Measurements from ENCODE around the gene MRPL53. TPM values are rescaled to one million over a fixed set of nuclear protein-coding genes. Genes with fewer than 3 reads are reported as not detected.

Gene MRPL53
- total RNA-seq = 61.5 and 67.5 TPM in 2 replicates
- long read RNA-seq, transcript MRPL53-201 (3 exons, 1,162 nt) = major isoform, 10 of 10 reads
- long read RNA-seq, partial matches to known transcripts = 0 of 10 reads
- long read RNA-seq, other reads (novel, unspliced or antisense) = 0 of 10 reads

DNA sequence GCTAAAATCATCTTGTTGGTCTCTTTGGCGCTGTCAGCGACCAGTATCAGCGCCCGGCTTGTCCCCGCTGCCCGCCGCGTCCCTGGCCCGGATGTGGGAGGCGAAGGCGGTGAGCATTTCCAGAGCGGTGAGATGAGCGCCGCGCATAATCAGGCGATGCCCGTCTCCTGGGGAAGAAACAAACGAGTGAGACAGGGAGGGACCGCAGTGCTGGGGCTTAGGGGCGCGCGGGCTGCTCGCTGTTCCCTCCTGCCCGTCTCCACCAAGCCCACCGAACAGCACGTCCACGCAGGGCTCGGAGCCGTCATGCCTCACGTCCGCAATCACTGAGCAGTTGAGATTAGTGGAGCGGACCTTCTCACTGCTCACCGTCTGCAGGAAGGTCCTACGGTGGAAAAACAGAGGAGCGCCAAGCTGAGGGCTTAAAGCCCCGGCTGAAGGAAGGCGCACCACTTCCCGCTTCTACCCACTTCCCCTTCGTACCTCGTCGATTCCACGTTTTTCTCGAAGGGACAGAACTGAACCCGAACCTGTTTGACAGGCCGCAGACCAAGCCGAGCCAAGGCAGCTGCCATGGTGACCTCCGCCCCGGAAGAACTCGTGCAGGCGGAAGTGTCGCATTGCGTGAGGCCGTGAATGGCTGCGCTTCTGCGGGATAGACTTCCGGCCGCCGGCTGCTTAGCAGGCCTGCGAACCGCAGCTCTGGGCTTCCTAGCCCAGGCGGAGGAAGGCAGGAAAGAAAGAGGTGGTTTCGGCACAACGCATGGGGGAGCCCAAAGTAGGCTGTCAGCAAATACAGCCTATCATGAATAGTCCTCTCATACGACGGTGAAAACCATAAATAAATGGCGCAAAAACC is at the start of gene MRPL53:
Gene MRPL53, minus strand, starts transcription at position 595 of the 859 bp plus-strand sequence. Its CDS starts 20 bp downstream, at position 575.
- peaks cover 24% of the 10 kb centered on the region for H3K4me1 Mint-ChIP-seq (ENCODE audit: unreplicated experiment)
- TF ChIP-seq, protein P1, sequence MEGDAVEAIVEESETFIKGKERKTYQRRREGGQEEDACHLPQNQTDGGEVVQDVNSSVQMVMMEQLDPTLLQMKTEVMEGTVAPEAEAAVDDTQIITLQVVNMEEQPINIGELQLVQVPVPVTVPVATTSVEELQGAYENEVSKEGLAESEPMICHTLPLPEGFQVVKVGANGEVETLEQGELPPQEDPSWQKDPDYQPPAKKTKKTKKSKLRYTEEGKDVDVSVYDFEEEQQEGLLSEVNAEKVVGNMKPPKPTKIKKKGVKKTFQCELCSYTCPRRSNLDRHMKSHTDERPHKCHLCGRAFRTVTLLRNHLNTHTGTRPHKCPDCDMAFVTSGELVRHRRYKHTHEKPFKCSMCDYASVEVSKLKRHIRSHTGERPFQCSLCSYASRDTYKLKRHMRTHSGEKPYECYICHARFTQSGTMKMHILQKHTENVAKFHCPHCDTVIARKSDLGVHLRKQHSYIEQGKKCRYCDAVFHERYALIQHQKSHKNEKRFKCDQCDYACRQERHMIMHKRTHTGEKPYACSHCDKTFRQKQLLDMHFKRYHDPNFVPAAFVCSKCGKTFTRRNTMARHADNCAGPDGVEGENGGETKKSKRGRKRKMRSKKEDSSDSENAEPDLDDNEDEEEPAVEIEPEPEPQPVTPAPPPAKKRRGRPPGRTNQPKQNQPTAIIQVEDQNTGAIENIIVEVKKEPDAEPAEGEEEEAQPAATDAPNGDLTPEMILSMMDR (IDR thresholded peaks at IDR 0.05) = no peak

DNA sequence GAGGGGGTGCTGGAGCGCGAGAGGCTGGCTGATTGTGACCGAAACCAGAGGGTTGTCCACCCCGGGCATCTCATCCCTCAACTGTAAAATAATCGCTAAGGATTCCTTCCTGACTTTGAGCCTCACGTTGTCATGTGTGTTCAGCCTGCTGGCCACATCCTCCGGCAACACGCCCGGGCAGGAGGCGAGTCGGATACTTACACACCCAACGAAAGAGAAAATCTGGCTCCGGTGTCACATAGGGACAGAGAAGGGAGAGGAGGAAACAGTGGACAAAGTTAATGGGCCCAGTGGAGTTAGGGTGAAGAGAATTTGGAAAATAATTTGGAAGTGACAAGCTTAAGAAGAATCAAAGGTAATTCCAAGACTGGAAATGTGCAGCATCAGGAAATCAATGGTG is 44.2 kb upstream of the MRPL53 start:
- no peak overlapping the region for H3K4me3 Mint-ChIP-seq (ENCODE audit: unreplicated experiment)
- H3K27ac Mint-ChIP-seq (ENCODE audit: unreplicated experiment) = no peak overlapping the region
- H3K9me3 Mint-ChIP-seq (ENCODE audit: unreplicated experiment) = no peaks in the 10 kb centered on the region
- peaks cover 76% of the 10 kb centered on the region for H3K27me3 Mint-ChIP-seq (ENCODE audit: unreplicated experiment)
- no peaks in the 10 kb centered on the region for H3K36me3 Mint-ChIP-seq (ENCODE audit: unreplicated experiment)
- peaks cover 11% of the 10 kb centered on the region for H3K4me1 Mint-ChIP-seq (ENCODE audit: unreplicated experiment)
- TF ChIP-seq, protein P1 (IDR thresholded peaks at IDR 0.05) = no peak
- DNase-seq (ENCODE audit: extremely low spot score, unreplicated experiment) = no peak

More for the DNA sequence above, at the start of gene MRPL53:
- no peaks in the 10 kb centered on the region for H3K9me3 Mint-ChIP-seq (ENCODE audit: unreplicated experiment)
- H3K27ac Mint-ChIP-seq (ENCODE audit: unreplicated experiment) = peak within 1 kb of the TSS; percentile 98
- peak within 1 kb of the TSS; percentile 96 for H3K4me3 Mint-ChIP-seq (ENCODE audit: unreplicated experiment)
- H3K36me3 Mint-ChIP-seq (ENCODE audit: unreplicated experiment) = peaks cover 10% of the 10 kb centered on the region
- no peaks in the 10 kb centered on the region for H3K27me3 Mint-ChIP-seq (ENCODE audit: unreplicated experiment)
- peak; percentile 97 for DNase-seq (ENCODE audit: extremely low spot score, unreplicated experiment)

DNA sequence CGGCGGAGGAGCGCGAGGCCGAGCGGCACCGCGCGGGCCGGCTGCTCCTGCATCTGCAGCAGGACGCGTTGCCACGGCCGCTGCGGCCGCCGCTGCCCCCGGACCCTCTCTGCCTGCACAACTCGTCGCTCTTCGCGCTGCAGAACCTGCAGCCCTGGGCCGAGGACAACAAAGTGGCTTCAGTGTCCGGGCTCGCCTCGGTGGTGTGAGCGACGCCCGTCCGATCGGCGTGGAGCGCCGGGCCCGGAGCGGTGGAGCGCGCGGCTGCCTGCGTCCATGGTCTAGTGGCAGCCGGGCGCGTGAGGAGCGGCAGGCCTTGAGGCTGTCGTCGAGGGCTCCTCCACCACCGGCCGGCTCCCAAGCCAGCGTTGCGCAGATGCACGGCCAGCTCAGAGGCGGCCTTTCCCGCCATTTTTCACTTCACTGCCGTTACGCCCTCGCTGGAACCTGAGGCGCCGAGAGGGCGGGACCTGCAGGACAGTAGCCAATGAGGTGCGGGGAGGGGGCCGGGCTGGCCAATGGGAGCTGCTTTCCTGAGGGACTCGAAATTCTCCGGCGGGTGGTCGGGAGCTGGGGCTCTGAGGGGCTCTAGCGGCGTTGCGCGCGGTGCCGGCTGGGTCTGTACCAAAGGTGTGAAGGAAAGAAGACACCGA is 43.6 kb upstream of the MRPL53 start:
- H3K27me3 Mint-ChIP-seq (ENCODE audit: unreplicated experiment) = peaks cover 80% of the 10 kb centered on the region
- TF ChIP-seq, protein P1 (IDR thresholded peaks at IDR 0.05) = no peak
- no peaks in the 10 kb centered on the region for H3K36me3 Mint-ChIP-seq (ENCODE audit: unreplicated experiment)
- H3K4me1 Mint-ChIP-seq (ENCODE audit: unreplicated experiment) = peaks cover 11% of the 10 kb centered on the region
- no peak for DNase-seq (ENCODE audit: extremely low spot score, unreplicated experiment)
- H3K9me3 Mint-ChIP-seq (ENCODE audit: unreplicated experiment) = no peaks in the 10 kb centered on the region
- no peak overlapping the region for H3K27ac Mint-ChIP-seq (ENCODE audit: unreplicated experiment)
- H3K4me3 Mint-ChIP-seq (ENCODE audit: unreplicated experiment) = peak overlapping the region; percentile 29

DNA sequence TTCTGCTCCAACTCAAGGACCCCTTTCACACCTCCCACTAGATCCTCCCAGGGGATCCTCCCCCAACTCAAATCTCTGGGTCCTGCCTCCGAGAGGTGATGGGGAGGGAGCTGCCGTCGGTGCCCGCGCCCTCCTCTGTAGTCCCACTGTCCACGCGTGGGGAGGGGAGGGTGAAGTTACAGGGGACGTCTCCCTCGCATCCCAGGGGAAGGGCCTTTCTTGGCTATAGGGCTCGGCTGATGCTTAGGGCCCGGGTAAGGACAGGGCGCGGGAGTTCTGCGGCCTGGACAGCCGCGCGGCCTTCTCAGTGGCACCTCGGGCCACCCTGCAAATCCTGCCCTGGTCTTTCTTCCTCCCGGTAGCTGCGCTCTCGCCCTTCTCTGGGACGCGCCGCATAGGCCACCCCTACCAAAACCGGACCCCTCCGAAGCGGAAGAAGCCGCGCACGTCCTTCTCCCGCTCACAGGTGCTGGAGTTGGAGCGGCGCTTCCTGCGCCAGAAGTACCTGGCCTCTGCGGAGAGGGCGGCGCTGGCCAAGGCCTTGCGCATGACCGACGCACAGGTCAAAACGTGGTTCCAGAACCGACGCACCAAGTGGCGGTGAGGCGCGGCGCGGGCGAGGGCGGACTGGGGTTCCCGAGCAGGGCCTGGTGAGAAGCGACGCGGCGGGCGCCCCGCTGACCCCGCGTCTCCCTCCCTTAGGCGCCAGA is 42.9 kb upstream of the MRPL53 start:
- Mint-ChIP-seq H3K27me3 (ENCODE audit: unreplicated experiment) (peaks cover 80% of the 10 kb centered on the region), H3K4me1 (ENCODE audit: unreplicated experiment) (peaks cover 11% of the 10 kb centered on the region), H3K36me3 (ENCODE audit: unreplicated experiment) (no peaks in the 10 kb centered on the region), H3K4me3 (ENCODE audit: unreplicated experiment) (peak overlapping the region; percentile 29), H3K9me3 (ENCODE audit: unreplicated experiment) (no peaks in the 10 kb centered on the region), H3K27ac (ENCODE audit: unreplicated experiment) (no peak overlapping the region)
- TF ChIP-seq, protein P1 (IDR thresholded peaks at IDR 0.05) = no peak
- DNase-seq (ENCODE audit: extremely low spot score, unreplicated experiment) = no peak

All from osteocyte (in vitro differentiated cells).